ENCODE data around the gene CLSTN1. TPM values are rescaled to one million over a fixed set of nuclear protein-coding genes. Genes with fewer than 3 reads are reported as not detected.

Gene CLSTN1
- total RNA-seq, 3 donors from 2014 or later (not counting 1 experiment from before 2014, with no cell fraction given): 83.1 to 114 (median 94.5) TPM

- H3K27ac ChIP-seq (ENCODE audit: low read length): no peak overlapping the region
- Mint-ChIP-seq H3K27ac (no peak overlapping the region), H3K4me3 (no peak overlapping the region), H3K27me3 (ENCODE audit: low read depth in 2 of 2) (no peaks in the 10 kb centered on the region), H3K4me1 (no peaks in the 10 kb centered on the region), H3K36me3 (peaks cover 6% of the 10 kb centered on the region), H3K9me3 (no peaks in the 10 kb centered on the region)
- H3K9me3 ChIP-seq (ENCODE audit: control insufficient read depth, insufficient read depth, low read length): no peaks in the 10 kb centered on the region
- no peak for DNase-seq
- no peaks in the 10 kb centered on the region for H3K4me1 ChIP-seq (ENCODE audit: control insufficient read depth, insufficient read depth, low read length)
- intact Hi-C loops (cut with micrococcal nuclease): no loop called here
- peaks cover 62% of the 10 kb centered on the region for H3K36me3 ChIP-seq (ENCODE audit: control insufficient read depth, insufficient read depth, low read length)
- no peak for ATAC-seq
- H3K4me3 ChIP-seq (ENCODE audit: low read length): no peak overlapping the region
- 94% methylated on average over 3 of the region's 3 CpGs for WGBS (ENCODE audit: insufficient coverage)
- TF ChIP-seq CTCF (IDR thresholded peaks at IDR 0.05): no peak
- H3K27me3 ChIP-seq (ENCODE audit: control insufficient read depth, insufficient read depth, low read length): no peaks in the 10 kb centered on the region
These were observed 77.6 kb downstream of the CLSTN1 start for GRCh38 chr1:9746211-9746610.

- Histone ChIP-seq H3K4me3 (ENCODE audit: low read length) (no peak overlapping the region), H3K4me1 (ENCODE audit: control insufficient read depth, insufficient read depth, low read length) (no peaks in the 10 kb centered on the region), H3K27me3 (ENCODE audit: control insufficient read depth, insufficient read depth, low read length) (no peaks in the 10 kb centered on the region), H3K36me3 (ENCODE audit: control insufficient read depth, insufficient read depth, low read length) (peaks cover 59% of the 10 kb centered on the region), H3K9me3 (ENCODE audit: control insufficient read depth, insufficient read depth, low read length) (no peaks in the 10 kb centered on the region), H3K27ac (ENCODE audit: low read length) (no peak overlapping the region)
- TF ChIP-seq CTCF (IDR thresholded peaks at IDR 0.05): no peak
- no peak overlapping the region for H3K4me3 Mint-ChIP-seq
- intact Hi-C loops (cut with micrococcal nuclease): no loop called here
- no peaks in the 10 kb centered on the region for H3K9me3 Mint-ChIP-seq
- DNase-seq: no peak
- H3K27ac Mint-ChIP-seq: no peak overlapping the region
- no peaks in the 10 kb centered on the region for H3K36me3 Mint-ChIP-seq
- WGBS (ENCODE audit: insufficient coverage): 96% methylated on average over 28 of the region's 28 CpGs
- no peak for ATAC-seq
- H3K27me3 Mint-ChIP-seq (ENCODE audit: low read depth in 2 of 2): no peaks in the 10 kb centered on the region
- H3K4me1 Mint-ChIP-seq: no peaks in the 10 kb centered on the region
These were observed 79.5 kb downstream of the CLSTN1 start for GRCh38 chr1:9744106-9744799.

- H3K4me1 ChIP-seq (ENCODE audit: control insufficient read depth, insufficient read depth, low read length): peaks cover 13% of the 10 kb centered on the region
- DNase-seq (no peak), ATAC-seq (no peak)
- no peak overlapping the region for H3K27ac Mint-ChIP-seq
- WGBS (ENCODE audit: insufficient coverage): 97% methylated on average over 10 of the region's 10 CpGs
- H3K4me3 ChIP-seq (ENCODE audit: low read length): no peak overlapping the region
- intact Hi-C loops (cut with micrococcal nuclease): no loop called here
- H3K9me3 ChIP-seq (ENCODE audit: control insufficient read depth, insufficient read depth, low read length): no peaks in the 10 kb centered on the region
- no peaks in the 10 kb centered on the region for H3K9me3 Mint-ChIP-seq
- H3K27me3 Mint-ChIP-seq (ENCODE audit: low read depth in 2 of 2): no peaks in the 10 kb centered on the region
- H3K36me3 ChIP-seq (ENCODE audit: control insufficient read depth, insufficient read depth, low read length): peaks cover 62% of the 10 kb centered on the region
- H3K4me3 Mint-ChIP-seq: no peak overlapping the region
- H3K36me3 Mint-ChIP-seq: no peaks in the 10 kb centered on the region
- H3K4me1 Mint-ChIP-seq: peaks cover 14 to 15% of the 10 kb centered on the region in 2 donors
- no peak overlapping the region for H3K27ac ChIP-seq (ENCODE audit: low read length)
- TF ChIP-seq CTCF (IDR thresholded peaks at IDR 0.05): no peak
- H3K27me3 ChIP-seq (ENCODE audit: control insufficient read depth, insufficient read depth, low read length): no peaks in the 10 kb centered on the region
These were observed 86.1 kb downstream of the CLSTN1 start for GRCh38 chr1:9737671-9738070.

GRCh38 chr1:9737057-9737456 lies 86.7 kb downstream of the CLSTN1 start:
- DNase-seq: no peak

More at GRCh38 chr1:9737057-9737456, 86.7 kb downstream of the CLSTN1 start:
- peaks cover 16% of the 10 kb centered on the region for H3K4me1 ChIP-seq (ENCODE audit: control insufficient read depth, insufficient read depth, low read length)
- H3K27me3 ChIP-seq (ENCODE audit: control insufficient read depth, insufficient read depth, low read length): no peaks in the 10 kb centered on the region
- no peak overlapping the region for H3K27ac ChIP-seq (ENCODE audit: low read length)
- no peaks in the 10 kb centered on the region for H3K9me3 ChIP-seq (ENCODE audit: control insufficient read depth, insufficient read depth, low read length)
- ATAC-seq: no peak
- intact Hi-C loops (cut with micrococcal nuclease): no loop called here
- 82% methylated on average over 9 of the region's 9 CpGs for WGBS (ENCODE audit: insufficient coverage)
- H3K4me3 Mint-ChIP-seq: no peak overlapping the region
- no peaks in the 10 kb centered on the region for H3K27me3 Mint-ChIP-seq (ENCODE audit: low read depth in 2 of 2)
- no peaks in the 10 kb centered on the region for H3K36me3 Mint-ChIP-seq
- no peaks in the 10 kb centered on the region for H3K9me3 Mint-ChIP-seq
- TF ChIP-seq CTCF (IDR thresholded peaks at IDR 0.05): no peak
- peaks cover 17% of the 10 kb centered on the region in 2 donors for H3K4me1 Mint-ChIP-seq
- H3K4me3 ChIP-seq (ENCODE audit: low read length): no peak overlapping the region
- H3K27ac Mint-ChIP-seq: no peak overlapping the region
- H3K36me3 ChIP-seq (ENCODE audit: control insufficient read depth, insufficient read depth, low read length): peaks cover 61% of the 10 kb centered on the region

All from natural killer cell (primary cell).